PC-3 (cell line): ENCODE data around the gene MARK3. TPM values are rescaled to one million over a fixed set of nuclear protein-coding genes. Genes with fewer than 3 reads are reported as not detected.

Experiments used
- ATAC-seq: fragments of 200-7000 bp; cut with Tn5 transposase; 2 replicates; pipeline ENCODE4 v1.9.1; 2020; ENCODE audit warnings: mild to moderate bottlenecking, moderate library complexity
- BruUV-seq: library from RNA; stranded (reverse); fragments of 400-500 nt; replicated peaks from 2 replicates; lab custom pipeline; 2021; lab: Mats Ljungman, UMichigan
- CTCF ChIA-PET: fragments of 300-600 bp; sonication (Branson Sonifier 250); formaldehyde crosslinking; loops from one replicate; lab custom pipeline; 2022; ENCODE audit warnings: antibody characterized with exemption; lab: Charles Lee
- POLR2A ChIA-PET: fragments of 300-600 bp; sonication (Branson Sonifier 250); formaldehyde crosslinking; loops from one replicate; lab custom pipeline; 2022; ENCODE audit warnings: antibody characterized with exemption; ENCODE audit not compliant: unreplicated experiment; lab: Charles Lee
- DNase-seq: peaks from one replicate; pipeline ENCODE4 v3.0.0-alpha.2; 2015
- H2AFZ ChIP-seq: fragments of 300-600 bp; sonication (generic); 2 replicates; pipeline ENCODE4 v1.6.0; 2016; ENCODE audit warnings: antibody characterized with exemption, low read length
- H3F3A ChIP-seq: fragments of 300-600 bp; sonication (generic); one replicate; pipeline ENCODE4 v1.6.0; 2017; ENCODE audit warnings: antibody characterized with exemption, low read length, control low read depth, mild to moderate bottlenecking; ENCODE audit not compliant: unreplicated experiment
- H3K27ac ChIP-seq: fragments of 300-600 bp; sonication (generic); 2 replicates; pipeline ENCODE4 v1.5.1; 2016; ENCODE audit warnings: mild to moderate bottlenecking, low read length
- H3K27me3 ChIP-seq: fragments of 300-600 bp; sonication (generic); 2 replicates; pipeline ENCODE4 v1.6.1; 2016; ENCODE audit warnings: low read length, mixed read lengths
- H3K36me3 ChIP-seq: fragments of 300-600 bp; sonication (generic); 2 replicates; pipeline ENCODE4 v1.6.1; 2016; ENCODE audit warnings: low read depth, mixed run types, low read length, mixed read lengths
- H3K4me1 ChIP-seq: fragments of 300-600 bp; sonication (generic); 2 replicates; pipeline ENCODE4 v1.5.1; 2016; ENCODE audit warnings: low read length; ENCODE audit not compliant: insufficient read depth
- H3K4me2 ChIP-seq: fragments of 300-600 bp; sonication (generic); 2 replicates; pipeline ENCODE4 v1.6.0; 2016; ENCODE audit warnings: low read length
- H3K4me3 ChIP-seq: fragments of 300-600 bp; sonication (generic); 2 replicates; pipeline ENCODE4 v1.5.1; 2016; ENCODE audit warnings: mild to moderate bottlenecking, low read length, mixed read lengths
- H3K79me2 ChIP-seq: fragments of 300-600 bp; sonication (generic); 2 replicates; pipeline ENCODE4 v1.6.1; 2017; ENCODE audit warnings: low read length, mixed read lengths
- H3K9ac ChIP-seq: fragments of 300-600 bp; sonication (generic); 2 replicates; pipeline ENCODE4 v1.6.0; 2016; ENCODE audit warnings: mild to moderate bottlenecking, low read length
- H3K9me2 ChIP-seq: fragments of 300-600 bp; sonication (generic); replicated peaks from 2 replicates; pipeline ENCODE4 v1.6.1; 2016; ENCODE audit warnings: mixed run types, low read length, mixed read lengths
- H3K9me3 ChIP-seq: fragments of 300-600 bp; sonication (generic); 2 replicates; pipeline ENCODE4 v1.6.1; 2016; ENCODE audit warnings: low read length, mixed read lengths
- H4K20me1 ChIP-seq: fragments of 300-600 bp; sonication (generic); 2 replicates; pipeline ENCODE4 v1.6.1; 2016; ENCODE audit warnings: low read length, mixed read lengths
- EZH2 ChIP-seq: fragments of 300-600 bp; sonication (generic); IDR thresholded peaks from one replicate; pipeline ENCODE4 v1.6.1; 2017; ENCODE audit warnings: antibody characterized with exemption, mild to moderate bottlenecking, low read length; ENCODE audit not compliant: unreplicated experiment
- EZH2phosphoT487 ChIP-seq: fragments of 300-600 bp; sonication (generic); IDR thresholded peaks from 2 replicates; pipeline ENCODE4 v1.6.1; 2018; ENCODE audit warnings: mild to moderate bottlenecking, antibody characterized with exemption, low read length, borderline replicate concordance
- intact Hi-C: fragments of 100-400 bp; cut with micrococcal nuclease; formaldehyde crosslinking; loops from 2 replicates; pipeline ENCODE4 v1.9.0; 2023
- total RNA-seq: library from RNA; depleted of rRNA; stranded (reverse); fragments of >200 nt; gene quantifications from 2 replicates; pipeline ENCODE4 v1.2.3, GENCODE V29; 2014
- TF ChIP-seq, protein P1 (sequence below): fragments of 300-600 bp; sonication (generic); conservative IDR thresholded peaks from 2 replicates; pipeline ENCODE4 v1.5.1; 2017; ENCODE audit warnings: antibody characterized with exemption, low read depth, mild to moderate bottlenecking, low read length

Gene MARK3
- total RNA-seq, 1 experiment from 2014 or later, result 69.9 TPM

DNA sequence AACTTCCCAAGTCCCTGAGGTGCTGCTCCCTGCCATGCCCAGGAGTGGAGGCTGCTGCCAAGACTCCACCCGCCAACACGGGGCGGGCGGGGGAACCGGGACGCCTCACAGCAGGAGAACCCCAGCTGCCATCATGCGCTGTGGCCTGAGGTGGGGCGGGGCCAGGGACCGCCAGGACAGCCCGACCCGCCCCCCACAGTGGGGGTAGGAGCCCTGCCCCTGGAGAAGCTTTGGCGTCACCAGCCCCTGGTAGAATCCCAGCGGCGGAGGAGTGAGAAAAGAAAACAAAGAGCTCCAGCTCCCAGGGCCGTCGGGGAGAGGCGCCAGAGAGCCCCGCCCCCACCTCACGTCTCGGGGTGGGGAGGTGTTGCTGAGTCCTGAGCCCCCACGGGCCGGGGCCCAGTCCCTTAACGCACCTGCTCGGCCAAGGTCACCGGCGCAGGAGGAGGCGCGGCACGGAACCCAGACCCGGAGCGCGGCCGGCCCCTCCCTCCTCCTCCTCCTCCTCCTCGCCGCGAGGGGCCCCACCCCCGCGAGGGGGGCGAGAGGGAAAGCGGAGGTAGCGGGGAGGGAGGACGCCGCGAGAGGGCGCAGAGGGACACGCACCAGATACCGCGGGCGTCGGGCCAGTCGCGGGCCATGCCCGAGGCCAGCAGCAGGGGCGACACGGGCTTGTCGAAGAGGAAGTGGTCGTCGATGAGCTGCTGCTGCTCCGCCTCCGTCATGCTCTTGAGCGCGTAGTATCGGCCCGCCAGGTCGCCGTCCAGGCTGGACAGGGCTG is 135.6 kb downstream of the MARK3 start:
- Histone ChIP-seq H3K9ac (0 out of 2 replicates have a peak overlapping the region, but pooled peaks have one; percentile 15), H3K4me2 (peak overlapping the region; percentile 99), H3K79me2 (0 out of 2 replicates have a peak, but pooled peaks cover 4% of the 10 kb centered on the region), H3K36me3 (no peaks in the 10 kb centered on the region), H3K4me1 (peaks cover 9% of the 10 kb centered on the region), H3K27ac (no peak overlapping the region), H3K9me2 (no peaks in the 10 kb centered on the region), H3F3A (no peaks in the 10 kb centered on the region), H3K27me3 (no peaks in the 10 kb centered on the region), H2AFZ (peak overlapping the region; percentile 63), H3K4me3 (peak overlapping the region; percentile 89), H4K20me1 (peaks cover 7% of the 10 kb centered on the region; the same call in 1 of the 2 replicates), H3K9me3 (no peaks in the 10 kb centered on the region)
- ChIA-PET POLR2A (interaction anchor here (0.6 to 1.1 kb wide), 4 partner anchors 20 to 49 kb away, joined by 4 to 5 read pairs (median 4); no protein-coding TSS in a partner anchor), CTCF (interaction anchor here (0.6 to 1.5 kb wide), 3 partner anchors 20 to 37 kb away, joined by 4 to 8 read pairs (median 7); no protein-coding TSS in a partner anchor)
- no peak for TF ChIP-seq EZH2
- TF ChIP-seq EZH2phosphoT487, result peak; percentile 93
- TF ChIP-seq, protein P1, sequence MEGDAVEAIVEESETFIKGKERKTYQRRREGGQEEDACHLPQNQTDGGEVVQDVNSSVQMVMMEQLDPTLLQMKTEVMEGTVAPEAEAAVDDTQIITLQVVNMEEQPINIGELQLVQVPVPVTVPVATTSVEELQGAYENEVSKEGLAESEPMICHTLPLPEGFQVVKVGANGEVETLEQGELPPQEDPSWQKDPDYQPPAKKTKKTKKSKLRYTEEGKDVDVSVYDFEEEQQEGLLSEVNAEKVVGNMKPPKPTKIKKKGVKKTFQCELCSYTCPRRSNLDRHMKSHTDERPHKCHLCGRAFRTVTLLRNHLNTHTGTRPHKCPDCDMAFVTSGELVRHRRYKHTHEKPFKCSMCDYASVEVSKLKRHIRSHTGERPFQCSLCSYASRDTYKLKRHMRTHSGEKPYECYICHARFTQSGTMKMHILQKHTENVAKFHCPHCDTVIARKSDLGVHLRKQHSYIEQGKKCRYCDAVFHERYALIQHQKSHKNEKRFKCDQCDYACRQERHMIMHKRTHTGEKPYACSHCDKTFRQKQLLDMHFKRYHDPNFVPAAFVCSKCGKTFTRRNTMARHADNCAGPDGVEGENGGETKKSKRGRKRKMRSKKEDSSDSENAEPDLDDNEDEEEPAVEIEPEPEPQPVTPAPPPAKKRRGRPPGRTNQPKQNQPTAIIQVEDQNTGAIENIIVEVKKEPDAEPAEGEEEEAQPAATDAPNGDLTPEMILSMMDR, result peak; percentile 60
- ATAC-seq, result peak; percentile 40
- DNase-seq, result peak; percentile 82
- intact Hi-C loops, result loop anchor here (1.0 kb wide), 1 partner anchor 25 kb away; no protein-coding TSS in a partner anchor
- no TSS peak for BruUV-seq

DNA sequence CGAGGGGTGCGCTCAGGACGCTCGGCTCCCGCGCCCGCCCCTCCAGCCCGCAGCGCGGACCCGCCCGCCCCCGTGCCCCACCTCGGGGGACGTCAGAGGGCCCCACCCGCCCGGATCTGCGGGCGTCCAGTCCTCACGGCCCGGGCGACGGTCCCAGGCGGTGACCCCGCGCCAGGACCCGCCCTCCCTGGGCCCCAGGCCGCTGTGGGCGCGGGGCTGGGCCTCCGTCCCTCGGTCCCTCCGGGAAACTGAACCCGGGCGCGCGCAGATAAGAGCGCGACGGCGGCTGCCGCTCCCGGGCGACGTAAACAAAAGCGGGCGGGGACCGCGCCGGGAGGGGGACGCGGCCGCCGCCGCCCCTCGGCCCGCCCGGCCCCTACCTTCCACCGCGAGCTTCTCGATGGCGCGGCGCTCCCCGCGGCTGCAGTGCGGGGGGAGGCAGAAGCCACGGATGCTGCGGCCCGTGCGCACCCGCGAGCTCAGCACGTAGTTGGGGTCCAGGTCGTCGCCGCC is 136.3 kb downstream of the MARK3 start:
- no TSS peak for BruUV-seq
- POLR2A ChIA-PET, result interaction anchor here (0.6 to 1.1 kb wide), 3 partner anchors 31 to 50 kb away, joined by 4 to 5 read pairs (median 4); no protein-coding TSS in a partner anchor
- peak overlapping the region; percentile 63 for H2AFZ ChIP-seq

More for the DNA sequence above, 136.3 kb downstream of the MARK3 start:
- Histone ChIP-seq H3K4me3 (peak overlapping the region; percentile 89), H3F3A (no peaks in the 10 kb centered on the region), H3K4me1 (peaks cover 9% of the 10 kb centered on the region), H3K79me2 (0 out of 2 replicates have a peak, but pooled peaks cover 4% of the 10 kb centered on the region), H3K36me3 (no peaks in the 10 kb centered on the region), H3K9me3 (no peaks in the 10 kb centered on the region), H3K27me3 (no peaks in the 10 kb centered on the region), H3K9me2 (no peaks in the 10 kb centered on the region), H3K27ac (no peak overlapping the region), H4K20me1 (peaks cover 7% of the 10 kb centered on the region; the same call in 1 of the 2 replicates), H3K9ac (0 out of 2 replicates have a peak overlapping the region, but pooled peaks have one; percentile 10), H3K4me2 (peak overlapping the region; percentile 99)
- TF ChIP-seq, protein P1, result no peak
- TF ChIP-seq EZH2 (no peak), EZH2phosphoT487 (no peak)
- CTCF ChIA-PET, result interaction anchor here (0.6 to 1.5 kb wide), 3 partner anchors 20 to 37 kb away, joined by 4 to 8 read pairs (median 7); no protein-coding TSS in a partner anchor
- intact Hi-C loops, result loop anchor here (1.0 kb wide), 1 partner anchor 25 kb away; no protein-coding TSS in a partner anchor
- DNase-seq (peak; percentile 32), ATAC-seq (peak; percentile 21)
